IgD-negative memory B cell (primary cell): ENCODE results near the gene GALNT2. TPM values are rescaled to one million over a fixed set of nuclear protein-coding genes. Genes with fewer than 3 reads are reported as not detected.
A peak's percentile ranks its signal among the peaks of the same experiment; 100 is the strongest.

Source experiments
- H3K27ac Mint-ChIP-seq, 3 donors: one replicate each; pipeline ENCODE4 v1.8.0; 2020 to 2022; ENCODE audit warnings: mild to moderate bottlenecking in 3 of 3, mixed read lengths in 3 of 3, moderate library complexity in 1 of 3
- H3K27me3 Mint-ChIP-seq: one replicate; pipeline ENCODE4 v1.8.0; 2021; ENCODE audit warnings: mixed read lengths
- H3K36me3 Mint-ChIP-seq: one replicate; pipeline ENCODE4 v1.8.0; 2020; ENCODE audit warnings: mild to moderate bottlenecking, mixed read lengths
- H3K4me1 Mint-ChIP-seq, 3 donors: one replicate each; pipeline ENCODE4 v1.8.0; 2020 to 2022; ENCODE audit warnings: mixed read lengths in 3 of 3, mild to moderate bottlenecking in 1 of 3
- H3K4me3 Mint-ChIP-seq, 4 donors: one replicate each; pipeline ENCODE4 v1.8.0; 2020 to 2022; ENCODE audit warnings: mild to moderate bottlenecking in 4 of 4, mixed read lengths in 4 of 4, moderate library complexity in 3 of 4
- H3K9me3 Mint-ChIP-seq, 3 donors: one replicate each; pipeline ENCODE4 v1.8.0; 2020 to 2021; ENCODE audit warnings: mixed read lengths in 3 of 3, mild to moderate bottlenecking in 1 of 3
- polyA plus RNA-seq: library from polyadenylated mRNA; unstranded; fragments of 300-500 nt; fragmentation: Illumina TruSeq; gene quantifications from one replicate; pipeline ENCODE4 v1.2.3, GENCODE V29; 2021

The GALNT2 gene
- polyA plus RNA-seq, 1 donor from 2014 or later = 15.8 TPM

DNA sequence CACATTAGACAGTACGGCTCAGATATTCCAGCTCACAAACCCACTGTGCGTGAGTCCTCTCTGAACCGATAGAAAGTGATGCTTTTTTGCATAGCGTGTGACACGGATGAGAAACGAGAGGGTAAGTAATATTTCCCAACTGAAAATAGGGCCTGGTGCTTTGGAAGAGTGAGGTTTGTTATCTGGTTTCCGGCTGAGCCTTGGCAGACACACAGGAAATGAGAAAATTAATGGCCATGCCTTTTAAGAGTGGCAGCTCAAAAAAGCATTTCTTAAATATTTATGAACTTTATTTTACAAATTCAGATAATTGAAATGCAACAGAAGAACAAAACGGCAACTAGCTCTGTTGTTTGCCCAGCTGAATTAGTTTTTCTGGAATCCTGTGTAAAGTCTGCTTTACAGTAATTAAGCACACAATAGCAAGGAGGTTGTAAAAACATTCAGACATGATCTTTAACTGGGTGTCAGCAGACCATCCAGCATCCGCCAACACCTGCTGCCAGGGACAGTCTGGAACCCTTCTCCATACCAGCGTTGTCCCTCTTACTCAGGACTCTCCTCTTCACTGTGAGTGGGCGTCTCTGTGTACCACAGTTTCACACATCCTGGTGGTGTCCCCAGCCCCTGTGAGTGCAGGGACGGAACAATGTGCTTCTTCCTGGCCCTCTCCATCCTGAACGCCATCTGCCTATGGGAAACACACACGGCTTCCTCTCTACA lies 203.7 kb downstream of the GALNT2 start:
- Mint-ChIP-seq H3K4me1 (peaks cover 19 to 27% (median 19%) of the 10 kb centered on the region in 3 donors), H3K27ac (peak overlapping the region in 1 of 3 donors; percentile 50), H3K36me3 (peaks cover 5% of the 10 kb centered on the region), H3K4me3 (peak overlapping the region in 1 of 4 donors; percentile 39), H3K9me3 (no peaks in the 10 kb centered on the region), H3K27me3 (no peaks in the 10 kb centered on the region)

DNA sequence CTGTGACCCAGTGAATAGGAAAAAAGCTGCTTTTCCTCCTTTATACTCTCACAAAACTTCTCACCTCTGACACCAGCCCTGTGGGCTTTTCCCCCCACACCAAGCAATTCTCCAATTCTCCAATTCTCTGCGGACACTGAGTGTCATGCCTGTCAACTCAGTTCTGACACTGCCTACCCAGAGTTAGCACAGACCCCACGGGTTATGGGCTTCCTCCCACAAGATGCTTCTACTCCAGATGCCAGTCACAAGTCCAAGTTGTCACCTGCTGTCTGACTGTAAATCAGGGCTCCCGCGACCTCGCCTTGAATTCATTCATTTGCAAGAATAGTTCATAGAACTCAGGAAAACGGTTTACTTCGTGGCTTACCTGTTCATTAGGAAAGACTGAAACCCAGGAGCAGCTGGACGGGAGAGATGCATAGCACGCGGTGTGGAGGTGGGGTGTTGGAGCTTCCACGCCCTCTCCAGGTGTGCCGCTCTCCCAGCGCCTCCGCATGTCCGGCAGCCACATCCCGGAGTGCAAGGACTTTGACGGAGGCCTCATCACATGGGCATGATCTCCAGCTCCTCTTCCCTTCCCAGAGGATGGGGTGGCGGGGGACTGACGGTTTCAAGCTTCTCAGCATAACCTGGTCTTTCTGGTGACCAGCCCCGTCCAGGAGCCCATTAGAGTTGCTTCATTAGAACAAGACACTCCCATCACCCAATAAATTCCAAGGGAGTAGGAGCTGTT lies 204.4 kb downstream of the GALNT2 start:
- H3K27ac Mint-ChIP-seq = no peak overlapping the region
- no peaks in the 10 kb centered on the region for H3K9me3 Mint-ChIP-seq
- H3K36me3 Mint-ChIP-seq = peaks cover 5% of the 10 kb centered on the region
- no peaks in the 10 kb centered on the region for H3K27me3 Mint-ChIP-seq
- H3K4me3 Mint-ChIP-seq = no peak overlapping the region
- H3K4me1 Mint-ChIP-seq = peaks cover 19 to 27% (median 19%) of the 10 kb centered on the region in 3 donors

DNA sequence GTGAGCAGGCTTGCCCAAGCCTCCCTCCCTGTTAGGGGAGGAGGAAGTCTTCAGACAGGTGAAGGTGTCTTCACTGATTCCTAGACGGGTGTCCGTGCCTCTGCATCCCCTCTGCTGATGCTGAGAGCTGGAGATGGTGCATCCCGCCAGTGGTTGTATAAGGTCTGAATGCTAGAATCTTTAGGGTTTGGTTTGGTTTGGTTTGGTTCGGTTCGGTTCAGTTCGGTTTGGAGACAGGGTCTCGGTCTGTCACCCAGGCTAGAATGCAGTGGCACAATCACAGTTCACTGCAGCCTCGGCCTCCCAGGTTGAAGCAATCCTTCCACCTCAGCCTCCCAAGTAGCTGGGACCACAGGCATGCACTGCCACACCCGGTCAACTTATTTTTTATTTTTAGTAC lies 205.5 kb downstream of the GALNT2 start:
- Mint-ChIP-seq H3K9me3 (no peaks in the 10 kb centered on the region), H3K4me1 (peaks cover 25 to 37% (median 30%) of the 10 kb centered on the region in 3 donors), H3K27ac (peak overlapping the region in 1 of 3 donors; percentile 80), H3K4me3 (no peak overlapping the region), H3K27me3 (no peaks in the 10 kb centered on the region), H3K36me3 (peaks cover 4% of the 10 kb centered on the region)

DNA sequence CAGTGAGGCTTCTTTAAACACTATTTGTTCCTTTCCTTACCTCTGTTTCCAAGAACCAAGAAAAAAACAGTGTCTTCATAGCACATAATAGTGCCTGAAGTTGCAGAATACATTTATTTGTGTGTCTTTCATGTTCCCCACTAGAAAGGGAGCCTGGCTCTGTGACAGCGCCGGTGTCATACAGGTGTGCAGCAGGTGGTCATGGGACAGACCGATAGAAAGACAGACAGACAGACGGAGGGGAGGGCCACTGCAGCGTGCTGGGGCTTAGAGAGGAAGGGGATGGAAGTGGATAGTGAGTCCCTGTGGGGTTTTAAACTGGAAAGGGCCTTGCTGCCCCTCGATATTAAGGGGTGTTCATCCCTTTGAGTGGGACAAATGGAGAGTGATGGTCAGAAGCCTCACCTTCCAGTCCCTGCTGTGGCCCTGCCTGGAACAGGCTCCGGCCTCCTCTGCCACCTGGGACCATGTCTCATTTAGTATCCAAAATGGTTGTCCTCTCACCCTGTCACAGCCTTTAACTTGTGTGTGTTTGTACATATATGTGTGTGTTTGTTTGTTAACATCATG lies 206.2 kb downstream of the GALNT2 start:
- no peaks in the 10 kb centered on the region for H3K27me3 Mint-ChIP-seq
- H3K4me3 Mint-ChIP-seq = peak overlapping the region in 1 of 4 donors; percentile 17

DNA sequence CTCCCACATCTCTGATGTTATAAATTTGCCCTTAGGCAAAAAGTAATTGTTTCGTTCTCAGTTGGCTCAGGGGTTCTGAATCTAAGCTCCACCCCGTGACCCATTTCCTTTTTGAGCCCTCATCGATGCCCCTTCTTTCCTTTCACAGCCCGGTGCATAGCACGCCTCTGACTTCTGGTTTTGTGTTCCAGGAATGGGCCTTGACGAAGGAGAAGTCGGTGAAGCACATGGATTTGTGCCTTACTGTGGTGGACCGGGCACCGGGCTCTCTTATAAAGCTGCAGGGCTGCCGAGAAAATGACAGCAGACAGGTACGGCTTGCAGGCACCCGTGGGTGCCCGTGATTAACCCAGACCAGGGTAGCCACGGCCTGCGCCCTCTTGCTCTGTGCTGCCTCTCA lies 207.2 kb downstream of the GALNT2 start:
- Mint-ChIP-seq H3K4me1 (peaks cover 30 to 40% (median 39%) of the 10 kb centered on the region in 3 donors), H3K36me3 (peaks cover 5% of the 10 kb centered on the region), H3K9me3 (no peaks in the 10 kb centered on the region)

More for the DNA sequence above, 206.2 kb downstream of the GALNT2 start:
- Mint-ChIP-seq H3K4me1 (peaks cover 25 to 32% (median 31%) of the 10 kb centered on the region in 3 donors), H3K27ac (peak overlapping the region in 1 of 3 donors; percentile 80), H3K9me3 (no peaks in the 10 kb centered on the region), H3K36me3 (no peaks in the 10 kb centered on the region)

DNA sequence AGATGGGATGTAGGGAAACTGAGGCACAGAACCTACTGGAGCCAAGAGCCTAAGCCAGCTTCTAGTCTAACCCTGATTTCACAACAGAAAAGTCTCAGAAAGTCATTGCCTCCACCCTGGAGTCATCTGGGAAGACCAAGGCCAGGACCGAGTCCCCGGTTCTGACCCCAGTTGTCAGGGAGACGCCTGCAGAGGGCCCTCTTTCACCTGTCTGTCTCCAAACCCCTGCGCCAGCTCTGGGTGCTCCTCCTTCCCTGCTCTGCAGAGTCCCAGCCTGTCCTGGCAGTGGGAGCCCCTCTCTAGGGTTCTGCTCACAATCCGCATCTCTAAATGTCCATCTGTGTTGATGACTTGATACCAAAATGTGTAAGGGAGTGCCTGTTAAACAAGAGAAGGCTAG lies 209.4 kb downstream of the GALNT2 start:
- Mint-ChIP-seq H3K36me3 (peaks cover 5% of the 10 kb centered on the region), H3K27me3 (no peaks in the 10 kb centered on the region), H3K4me3 (no peak overlapping the region), H3K4me1 (peaks cover 23 to 39% (median 30%) of the 10 kb centered on the region in 3 donors), H3K9me3 (no peaks in the 10 kb centered on the region), H3K27ac (peak overlapping the region in 1 of 3 donors; percentile 75)

More for the DNA sequence above, 207.2 kb downstream of the GALNT2 start:
- Mint-ChIP-seq H3K4me3 (peak overlapping the region in 2 of 4 donors; percentile 53 to 57), H3K27me3 (no peaks in the 10 kb centered on the region), H3K27ac (no peak overlapping the region)

DNA sequence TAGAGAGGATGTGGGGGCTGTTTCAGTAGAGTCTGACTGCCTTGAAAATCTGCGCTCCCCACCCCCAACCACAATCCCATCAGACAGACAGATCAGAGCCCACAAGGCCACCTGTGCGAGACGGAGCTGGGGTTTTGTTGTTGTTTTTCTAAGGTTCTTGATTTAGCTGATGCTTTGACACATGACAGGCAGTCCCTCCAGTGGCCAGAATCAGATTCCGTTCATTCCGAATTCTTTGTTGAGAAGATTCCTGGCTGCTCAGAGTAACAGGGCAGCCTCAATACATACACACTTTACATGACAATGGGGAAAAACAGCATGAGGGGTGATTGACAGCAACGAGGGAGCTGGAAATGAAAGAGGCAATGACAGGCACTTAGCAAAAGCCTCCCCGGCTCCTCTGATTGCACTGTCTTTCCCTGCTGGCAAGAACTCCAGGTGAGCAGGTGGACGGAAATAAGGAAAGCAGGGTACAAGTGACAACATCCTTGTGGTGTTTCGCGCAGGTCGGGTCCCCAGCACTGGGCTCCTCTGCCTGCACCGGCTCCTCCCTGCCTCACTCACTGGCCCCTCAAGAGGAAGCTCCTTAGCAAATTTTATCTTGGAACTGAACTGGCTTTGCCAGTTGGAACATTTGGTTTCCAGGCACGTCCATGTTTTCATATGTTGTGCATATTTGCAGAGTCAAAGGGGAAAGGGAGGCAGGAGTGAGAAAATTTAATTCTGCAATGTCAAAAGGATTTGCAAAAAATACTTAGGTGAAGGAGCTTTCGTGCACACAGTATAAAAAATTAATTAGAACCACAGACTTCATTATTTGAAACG lies 210.4 kb downstream of the GALNT2 start:
- peaks cover 7% of the 10 kb centered on the region for H3K36me3 Mint-ChIP-seq
- H3K27ac Mint-ChIP-seq = peak overlapping the region in 1 of 3 donors; percentile 75
- no peaks in the 10 kb centered on the region for H3K27me3 Mint-ChIP-seq
- peak overlapping the region; percentile 0 to 78 (median 32) for H3K4me3 Mint-ChIP-seq
- no peaks in the 10 kb centered on the region for H3K9me3 Mint-ChIP-seq
- peaks cover 29 to 47% (median 33%) of the 10 kb centered on the region in 3 donors for H3K4me1 Mint-ChIP-seq

DNA sequence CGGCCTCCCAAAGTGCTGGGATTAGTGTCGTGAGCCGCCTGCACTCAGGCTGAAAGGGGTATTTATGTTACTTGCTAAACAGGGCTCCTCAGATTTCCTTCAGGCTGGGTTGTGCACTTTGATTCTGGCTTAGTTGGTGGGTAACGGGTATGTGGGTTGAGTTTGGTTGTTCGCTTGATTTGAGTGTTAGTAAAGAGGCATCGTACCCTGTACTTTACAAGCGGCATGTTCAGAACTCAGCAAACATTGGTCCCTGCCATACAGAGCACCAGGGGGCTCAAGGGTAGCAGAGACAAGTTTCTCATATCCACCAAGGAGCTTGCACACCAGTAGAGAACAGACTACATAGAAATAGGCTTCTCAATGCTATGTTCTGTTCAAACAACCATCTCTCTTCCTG lies 211.3 kb downstream of the GALNT2 start:
- peak overlapping the region in 1 of 3 donors; percentile 22 for H3K27ac Mint-ChIP-seq
- peak overlapping the region in 1 of 4 donors; percentile 65 for H3K4me3 Mint-ChIP-seq
- peaks cover 7% of the 10 kb centered on the region for H3K36me3 Mint-ChIP-seq
- peaks cover 28 to 51% (median 33%) of the 10 kb centered on the region in 3 donors for H3K4me1 Mint-ChIP-seq
- H3K9me3 Mint-ChIP-seq = no peaks in the 10 kb centered on the region
- no peaks in the 10 kb centered on the region for H3K27me3 Mint-ChIP-seq

DNA sequence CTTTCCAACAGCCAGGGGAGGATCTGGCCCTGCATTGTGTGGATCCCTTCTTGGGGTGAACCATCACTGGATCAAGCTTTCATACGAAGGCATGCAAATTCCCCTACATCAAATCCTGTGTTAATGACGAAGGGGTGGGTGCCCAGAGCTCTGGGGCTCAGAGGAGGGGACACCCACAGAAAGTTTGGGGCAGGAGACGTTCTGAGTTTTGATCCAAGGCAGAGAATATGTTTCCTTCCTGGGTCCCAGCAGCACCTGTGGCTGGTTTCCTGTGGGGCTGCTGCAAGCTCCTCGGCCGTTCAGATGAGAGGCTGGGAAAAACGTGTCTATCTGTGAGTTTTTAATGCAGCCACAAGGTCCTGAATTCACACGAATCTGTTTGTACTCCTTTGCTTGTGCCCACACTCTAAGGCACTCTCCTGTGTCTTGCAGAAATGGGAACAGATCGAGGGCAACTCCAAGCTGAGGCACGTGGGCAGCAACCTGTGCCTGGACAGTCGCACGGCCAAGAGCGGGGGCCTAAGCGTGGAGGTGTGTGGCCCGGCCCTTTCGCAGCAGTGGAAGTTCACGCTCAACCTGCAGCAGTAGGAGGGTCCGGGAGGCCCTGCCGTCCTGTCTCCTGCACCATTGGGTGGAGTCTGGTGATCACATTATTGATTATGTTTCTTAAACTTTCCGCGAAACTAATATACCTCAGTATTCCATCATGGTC lies 212.0 kb downstream of the GALNT2 start:
- Mint-ChIP-seq H3K4me3 (peak overlapping the region in 1 of 4 donors; percentile 65), H3K27me3 (no peaks in the 10 kb centered on the region), H3K36me3 (peaks cover 9% of the 10 kb centered on the region), H3K9me3 (no peaks in the 10 kb centered on the region), H3K27ac (peak overlapping the region in 1 of 3 donors; percentile 22), H3K4me1 (peaks cover 29 to 52% (median 31%) of the 10 kb centered on the region in 3 donors)

DNA sequence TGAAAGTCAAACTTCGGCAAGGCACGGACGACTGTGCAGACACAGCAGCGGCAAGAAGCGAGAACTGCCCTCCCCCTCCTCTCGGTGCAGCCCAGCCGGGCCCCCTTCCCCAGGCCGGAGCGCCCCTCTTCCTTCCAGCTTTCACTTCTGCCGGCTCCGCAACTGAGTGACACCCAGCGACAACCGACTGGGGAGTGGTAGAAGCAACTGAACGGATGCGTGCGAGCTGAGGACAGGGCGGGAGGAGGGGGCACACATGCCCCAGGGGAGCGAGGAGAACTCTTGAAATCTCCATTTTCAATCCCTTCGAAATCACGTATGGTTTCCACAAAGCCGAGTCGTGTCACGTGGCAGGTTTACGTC lies 212.5 kb downstream of the GALNT2 start:
- Mint-ChIP-seq H3K4me1 (peaks cover 29 to 50% (median 30%) of the 10 kb centered on the region in 3 donors), H3K9me3 (no peaks in the 10 kb centered on the region), H3K36me3 (peaks cover 9% of the 10 kb centered on the region), H3K27me3 (no peaks in the 10 kb centered on the region), H3K4me3 (no peak overlapping the region), H3K27ac (peak overlapping the region in 1 of 3 donors; percentile 43)

DNA sequence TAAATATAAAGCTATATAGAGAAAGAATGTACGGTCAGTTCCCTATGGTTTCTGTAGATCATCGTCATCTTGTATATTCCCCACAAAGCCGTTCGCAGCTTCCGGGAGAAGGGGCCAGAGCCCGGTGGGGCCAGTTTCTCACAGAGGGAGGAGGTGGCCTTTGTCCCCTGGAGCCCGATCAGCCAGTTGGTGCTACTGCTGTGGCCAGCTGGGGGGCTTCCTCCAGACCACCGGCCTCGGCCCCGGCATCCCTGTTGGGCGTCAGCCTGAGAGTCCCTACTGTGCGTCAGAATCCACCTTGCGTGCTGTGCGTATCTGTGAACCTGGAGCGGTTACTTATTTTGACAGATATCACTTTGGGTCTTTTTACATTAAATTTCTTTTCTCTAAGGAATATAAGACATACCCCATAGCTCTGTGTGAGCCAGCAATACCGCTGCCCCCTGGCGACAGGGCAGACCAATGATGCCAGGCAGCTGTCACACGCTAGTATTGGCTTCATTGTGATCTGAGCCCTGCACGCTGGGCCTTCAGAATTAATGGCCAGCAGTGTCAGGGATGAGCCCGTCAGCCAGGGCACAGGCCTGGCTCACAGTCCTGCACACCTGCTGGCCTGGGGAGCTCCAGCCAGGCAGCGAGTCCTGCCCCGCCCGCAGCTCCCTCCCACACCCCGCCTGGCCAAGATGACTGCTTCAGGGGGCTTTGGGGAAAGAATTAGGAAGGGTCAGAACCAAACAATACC lies 213.2 kb downstream of the GALNT2 start:
- peak overlapping the region in 1 of 3 donors; percentile 43 for H3K27ac Mint-ChIP-seq
- H3K4me1 Mint-ChIP-seq = peaks cover 29 to 53% (median 30%) of the 10 kb centered on the region in 3 donors
- H3K27me3 Mint-ChIP-seq = no peaks in the 10 kb centered on the region
- H3K36me3 Mint-ChIP-seq = peaks cover 9% of the 10 kb centered on the region
- H3K4me3 Mint-ChIP-seq = peak overlapping the region in 2 of 4 donors; percentile 22 to 63
- H3K9me3 Mint-ChIP-seq = no peaks in the 10 kb centered on the region

DNA sequence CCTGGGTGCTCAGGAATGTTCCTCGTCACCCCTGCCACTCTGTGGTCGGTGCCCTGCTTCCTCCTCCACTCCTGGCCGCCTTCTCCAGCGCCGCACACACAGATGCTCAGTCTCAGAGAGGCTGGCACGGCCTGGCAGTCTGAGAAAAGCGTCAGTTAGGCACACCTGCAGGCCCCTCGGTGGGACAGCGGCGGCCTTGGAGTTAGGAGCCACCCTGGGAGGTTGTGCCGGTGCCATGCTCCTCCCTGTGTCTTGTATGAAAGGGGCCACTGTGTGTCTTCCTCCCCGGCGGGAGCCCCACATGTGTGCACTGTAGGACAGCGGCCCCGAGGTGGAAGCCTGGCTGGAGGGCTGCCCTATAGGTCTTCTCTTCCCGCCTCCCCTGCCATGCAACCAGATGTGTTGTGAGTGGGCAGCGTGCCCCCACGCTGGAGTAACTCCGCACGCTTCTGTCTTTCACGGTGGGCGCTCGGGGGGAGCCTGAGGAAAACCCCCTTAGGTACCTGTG lies 213.9 kb downstream of the GALNT2 start:
- H3K36me3 Mint-ChIP-seq = peaks cover 9% of the 10 kb centered on the region
- no peak overlapping the region for H3K4me3 Mint-ChIP-seq
- H3K9me3 Mint-ChIP-seq = no peaks in the 10 kb centered on the region
- peaks cover 29 to 53% (median 30%) of the 10 kb centered on the region in 3 donors for H3K4me1 Mint-ChIP-seq
- peak overlapping the region in 1 of 3 donors; percentile 14 for H3K27ac Mint-ChIP-seq
- H3K27me3 Mint-ChIP-seq = no peaks in the 10 kb centered on the region

DNA sequence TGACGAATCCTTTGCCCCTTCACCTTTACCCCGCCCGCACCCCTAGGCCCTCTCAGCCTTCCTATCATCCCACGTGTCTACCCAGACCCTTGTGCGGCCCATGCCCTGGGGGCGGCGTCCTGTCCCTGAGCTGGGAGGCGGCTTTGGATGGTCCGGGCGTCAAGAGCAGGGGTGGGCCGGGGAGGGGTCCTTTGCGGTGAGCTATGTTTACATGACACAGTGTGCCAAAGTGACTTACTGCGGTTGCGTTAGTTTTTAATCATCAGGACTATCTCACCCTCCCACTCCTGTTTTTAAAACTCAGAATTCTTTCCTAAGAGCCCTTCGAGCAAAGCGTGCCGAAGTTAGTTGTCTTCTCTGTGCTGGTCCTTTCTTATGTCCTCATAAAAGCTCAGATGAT lies 214.5 kb downstream of the GALNT2 start:
- Mint-ChIP-seq H3K36me3 (peaks cover 9% of the 10 kb centered on the region), H3K4me1 (peaks cover 27 to 51% (median 30%) of the 10 kb centered on the region in 3 donors), H3K4me3 (peak overlapping the region in 1 of 4 donors; percentile 68), H3K27me3 (peaks cover 1% of the 10 kb centered on the region), H3K27ac (peak overlapping the region in 1 of 3 donors; percentile 46), H3K9me3 (no peaks in the 10 kb centered on the region)
